Measurements from ENCODE around the gene AGBL1. TPM values are rescaled to one million over a fixed set of nuclear protein-coding genes. Genes with fewer than 3 reads are reported as not detected.

The AGBL1 gene
- total and polyA plus RNA-seq, 4 donors, result not detected

DNA sequence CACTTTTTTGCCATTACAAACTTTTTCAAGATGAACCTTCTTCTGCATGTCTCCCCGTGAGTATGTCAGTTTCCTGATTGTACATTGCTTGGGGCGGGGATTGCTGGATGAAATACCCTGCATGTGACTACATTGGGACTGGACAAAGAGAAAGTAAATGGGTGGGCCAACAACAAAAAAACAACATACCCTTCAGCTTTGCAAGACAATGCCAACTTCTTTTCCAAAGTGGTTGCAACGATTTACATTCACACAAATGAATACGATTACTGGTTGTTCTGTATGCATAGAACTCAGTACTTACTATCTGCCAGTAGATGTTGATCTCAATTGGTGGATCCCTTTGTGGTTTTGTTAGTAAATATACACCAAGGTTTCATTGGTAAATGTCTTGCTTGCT lies 908.4 kb downstream of the AGBL1 start:
- Histone ChIP-seq H3K27ac (ENCODE audit: low read depth in 1 of 2, low read length in 2 of 2) (no peak overlapping the region), H3K27me3 (ENCODE audit: control insufficient read depth in 4 of 4, insufficient read depth in 4 of 4, low read length in 3 of 4) (no peaks in the 10 kb centered on the region), H3K9me3 (ENCODE audit: control insufficient read depth in 4 of 4, low read length in 3 of 4) (no peaks in the 10 kb centered on the region), H3K36me3 (ENCODE audit: control insufficient read depth in 4 of 4, insufficient read depth in 3 of 4, low read depth in 1 of 4, low read length in 3 of 4) (no peaks in the 10 kb centered on the region), H3K9ac (ENCODE audit: low read depth in 1 of 2, low read length in 2 of 2) (no peak overlapping the region), H3K4me1 (ENCODE audit: control insufficient read depth in 4 of 4, insufficient read depth in 4 of 4, low read length in 3 of 4) (no peaks in the 10 kb centered on the region), H3K4me3 (ENCODE audit: low read depth in 1 of 3, low read length in 3 of 3) (no peak overlapping the region)
- TF ChIP-seq YY1 (IDR thresholded peaks at IDR 0.05) (no peak), RAD21 (IDR thresholded peaks at IDR 0.05) (no peak), TAF1 (conservative IDR thresholded peaks at IDR 0.05) (no peak), HNF4G (IDR thresholded peaks at IDR 0.05) (no peak)
- TF ChIP-seq, protein P1, sequence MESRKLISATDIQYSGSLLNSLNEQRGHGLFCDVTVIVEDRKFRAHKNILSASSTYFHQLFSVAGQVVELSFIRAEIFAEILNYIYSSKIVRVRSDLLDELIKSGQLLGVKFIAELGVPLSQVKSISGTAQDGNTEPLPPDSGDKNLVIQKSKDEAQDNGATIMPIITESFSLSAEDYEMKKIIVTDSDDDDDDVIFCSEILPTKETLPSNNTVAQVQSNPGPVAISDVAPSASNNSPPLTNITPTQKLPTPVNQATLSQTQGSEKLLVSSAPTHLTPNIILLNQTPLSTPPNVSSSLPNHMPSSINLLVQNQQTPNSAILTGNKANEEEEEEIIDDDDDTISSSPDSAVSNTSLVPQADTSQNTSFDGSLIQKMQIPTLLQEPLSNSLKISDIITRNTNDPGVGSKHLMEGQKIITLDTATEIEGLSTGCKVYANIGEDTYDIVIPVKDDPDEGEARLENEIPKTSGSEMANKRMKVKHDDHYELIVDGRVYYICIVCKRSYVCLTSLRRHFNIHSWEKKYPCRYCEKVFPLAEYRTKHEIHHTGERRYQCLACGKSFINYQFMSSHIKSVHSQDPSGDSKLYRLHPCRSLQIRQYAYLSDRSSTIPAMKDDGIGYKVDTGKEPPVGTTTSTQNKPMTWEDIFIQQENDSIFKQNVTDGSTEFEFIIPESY (IDR thresholded peaks at IDR 0.05), result no peak
- WGBS, result 75% methylated on average over 4 of the region's 4 CpGs
- DNase-seq (ENCODE audit: low spot score), result no peak

DNA sequence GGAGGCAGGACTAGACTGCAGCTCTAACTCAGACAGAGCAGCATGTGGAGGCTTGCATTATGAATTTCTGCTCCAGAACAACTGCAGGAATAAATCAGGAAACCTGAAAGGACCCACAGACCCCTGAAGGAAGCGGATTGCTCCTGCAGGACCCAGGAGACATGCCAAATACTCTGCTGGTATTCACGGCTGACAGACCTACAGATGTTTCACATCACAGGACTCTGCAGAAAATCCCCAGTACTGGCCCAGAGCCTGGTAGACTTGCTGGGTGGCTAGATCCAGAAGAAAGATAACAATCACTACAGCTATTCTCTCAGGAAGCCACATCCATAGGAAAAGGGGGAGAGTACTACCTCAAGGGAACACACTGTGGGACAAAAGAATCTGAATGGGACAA lies 942.1 kb downstream of the AGBL1 start:
- DNase-seq (ENCODE audit: low spot score), result no peak
- WGBS, result 68% methylated on average over 2 of the region's 2 CpGs
- Histone ChIP-seq H3K27ac (ENCODE audit: low read depth in 1 of 2, low read length in 2 of 2) (no peak overlapping the region), H3K4me3 (ENCODE audit: low read depth in 1 of 3, low read length in 3 of 3) (no peak overlapping the region), H3K4me1 (ENCODE audit: control insufficient read depth in 4 of 4, insufficient read depth in 4 of 4, low read length in 3 of 4) (no peaks in the 10 kb centered on the region), H3K9me3 (ENCODE audit: control insufficient read depth in 4 of 4, low read length in 3 of 4) (peaks cover 0 to 6% (median 0%) of the 10 kb centered on the region in 4 donors), H3K27me3 (ENCODE audit: control insufficient read depth in 4 of 4, insufficient read depth in 4 of 4, low read length in 3 of 4) (peaks cover 0 to 3% (median 0%) of the 10 kb centered on the region in 4 donors), H3K9ac (ENCODE audit: low read depth in 1 of 2, low read length in 2 of 2) (no peak overlapping the region), H3K36me3 (ENCODE audit: control insufficient read depth in 4 of 4, insufficient read depth in 3 of 4, low read depth in 1 of 4, low read length in 3 of 4) (no peaks in the 10 kb centered on the region)
- TF ChIP-seq, protein P1 (IDR thresholded peaks at IDR 0.05), result no peak
- TF ChIP-seq HNF4A (conservative IDR thresholded peaks at IDR 0.05) (no peak), RXRA (IDR thresholded peaks at IDR 0.05) (no peak), TAF1 (conservative IDR thresholded peaks at IDR 0.05) (no peak), NR2F2 (IDR thresholded peaks at IDR 0.05) (no peak), FOXA1 (IDR thresholded peaks at IDR 0.05) (no peak), FOXA2 (IDR thresholded peaks at IDR 0.05) (no peak), EGR1 (IDR thresholded peaks at IDR 0.05; ENCODE audit: low read depth in 2 of 2) (no peak), RAD21 (IDR thresholded peaks at IDR 0.05) (no peak), YY1 (IDR thresholded peaks at IDR 0.05) (no peak), JUND (IDR thresholded peaks at IDR 0.05) (no peak), GABPA (IDR thresholded peaks at IDR 0.05 in 1 of 2, conservative IDR thresholded peaks at IDR 0.05 in 1 of 2) (no peak)
- TF ChIP-seq, protein P2, sequence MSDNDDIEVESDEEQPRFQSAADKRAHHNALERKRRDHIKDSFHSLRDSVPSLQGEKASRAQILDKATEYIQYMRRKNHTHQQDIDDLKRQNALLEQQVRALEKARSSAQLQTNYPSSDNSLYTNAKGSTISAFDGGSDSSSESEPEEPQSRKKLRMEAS (IDR thresholded peaks at IDR 0.05), result no peak
- TF ChIP-seq, protein P3, sequence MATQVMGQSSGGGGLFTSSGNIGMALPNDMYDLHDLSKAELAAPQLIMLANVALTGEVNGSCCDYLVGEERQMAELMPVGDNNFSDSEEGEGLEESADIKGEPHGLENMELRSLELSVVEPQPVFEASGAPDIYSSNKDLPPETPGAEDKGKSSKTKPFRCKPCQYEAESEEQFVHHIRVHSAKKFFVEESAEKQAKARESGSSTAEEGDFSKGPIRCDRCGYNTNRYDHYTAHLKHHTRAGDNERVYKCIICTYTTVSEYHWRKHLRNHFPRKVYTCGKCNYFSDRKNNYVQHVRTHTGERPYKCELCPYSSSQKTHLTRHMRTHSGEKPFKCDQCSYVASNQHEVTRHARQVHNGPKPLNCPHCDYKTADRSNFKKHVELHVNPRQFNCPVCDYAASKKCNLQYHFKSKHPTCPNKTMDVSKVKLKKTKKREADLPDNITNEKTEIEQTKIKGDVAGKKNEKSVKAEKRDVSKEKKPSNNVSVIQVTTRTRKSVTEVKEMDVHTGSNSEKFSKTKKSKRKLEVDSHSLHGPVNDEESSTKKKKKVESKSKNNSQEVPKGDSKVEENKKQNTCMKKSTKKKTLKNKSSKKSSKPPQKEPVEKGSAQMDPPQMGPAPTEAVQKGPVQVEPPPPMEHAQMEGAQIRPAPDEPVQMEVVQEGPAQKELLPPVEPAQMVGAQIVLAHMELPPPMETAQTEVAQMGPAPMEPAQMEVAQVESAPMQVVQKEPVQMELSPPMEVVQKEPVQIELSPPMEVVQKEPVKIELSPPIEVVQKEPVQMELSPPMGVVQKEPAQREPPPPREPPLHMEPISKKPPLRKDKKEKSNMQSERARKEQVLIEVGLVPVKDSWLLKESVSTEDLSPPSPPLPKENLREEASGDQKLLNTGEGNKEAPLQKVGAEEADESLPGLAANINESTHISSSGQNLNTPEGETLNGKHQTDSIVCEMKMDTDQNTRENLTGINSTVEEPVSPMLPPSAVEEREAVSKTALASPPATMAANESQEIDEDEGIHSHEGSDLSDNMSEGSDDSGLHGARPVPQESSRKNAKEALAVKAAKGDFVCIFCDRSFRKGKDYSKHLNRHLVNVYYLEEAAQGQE (IDR thresholded peaks at IDR 0.05), result no peak
- TF ChIP-seq, protein P4, sequence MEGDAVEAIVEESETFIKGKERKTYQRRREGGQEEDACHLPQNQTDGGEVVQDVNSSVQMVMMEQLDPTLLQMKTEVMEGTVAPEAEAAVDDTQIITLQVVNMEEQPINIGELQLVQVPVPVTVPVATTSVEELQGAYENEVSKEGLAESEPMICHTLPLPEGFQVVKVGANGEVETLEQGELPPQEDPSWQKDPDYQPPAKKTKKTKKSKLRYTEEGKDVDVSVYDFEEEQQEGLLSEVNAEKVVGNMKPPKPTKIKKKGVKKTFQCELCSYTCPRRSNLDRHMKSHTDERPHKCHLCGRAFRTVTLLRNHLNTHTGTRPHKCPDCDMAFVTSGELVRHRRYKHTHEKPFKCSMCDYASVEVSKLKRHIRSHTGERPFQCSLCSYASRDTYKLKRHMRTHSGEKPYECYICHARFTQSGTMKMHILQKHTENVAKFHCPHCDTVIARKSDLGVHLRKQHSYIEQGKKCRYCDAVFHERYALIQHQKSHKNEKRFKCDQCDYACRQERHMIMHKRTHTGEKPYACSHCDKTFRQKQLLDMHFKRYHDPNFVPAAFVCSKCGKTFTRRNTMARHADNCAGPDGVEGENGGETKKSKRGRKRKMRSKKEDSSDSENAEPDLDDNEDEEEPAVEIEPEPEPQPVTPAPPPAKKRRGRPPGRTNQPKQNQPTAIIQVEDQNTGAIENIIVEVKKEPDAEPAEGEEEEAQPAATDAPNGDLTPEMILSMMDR (IDR thresholded peaks at IDR 0.05; ENCODE audit: low read depth, low read length, missing input control), result no peak
